HG03108 (cell line): ENCODE measurements around the gene PDE7B.
"Not testable (repeated sequence)": the region's sequence is repeated elsewhere in the genome, so short reads cannot be mapped to it uniquely, and the experiment has no call there.

Experiments
- ATAC-seq: cut with Tn5 transposase; IDR thresholded peaks from one replicate; pipeline ENCODE4 v1.9.1; 2021; ENCODE audit warnings: moderate library complexity; ENCODE audit not compliant: unreplicated experiment

The PDE7B gene

DNA sequence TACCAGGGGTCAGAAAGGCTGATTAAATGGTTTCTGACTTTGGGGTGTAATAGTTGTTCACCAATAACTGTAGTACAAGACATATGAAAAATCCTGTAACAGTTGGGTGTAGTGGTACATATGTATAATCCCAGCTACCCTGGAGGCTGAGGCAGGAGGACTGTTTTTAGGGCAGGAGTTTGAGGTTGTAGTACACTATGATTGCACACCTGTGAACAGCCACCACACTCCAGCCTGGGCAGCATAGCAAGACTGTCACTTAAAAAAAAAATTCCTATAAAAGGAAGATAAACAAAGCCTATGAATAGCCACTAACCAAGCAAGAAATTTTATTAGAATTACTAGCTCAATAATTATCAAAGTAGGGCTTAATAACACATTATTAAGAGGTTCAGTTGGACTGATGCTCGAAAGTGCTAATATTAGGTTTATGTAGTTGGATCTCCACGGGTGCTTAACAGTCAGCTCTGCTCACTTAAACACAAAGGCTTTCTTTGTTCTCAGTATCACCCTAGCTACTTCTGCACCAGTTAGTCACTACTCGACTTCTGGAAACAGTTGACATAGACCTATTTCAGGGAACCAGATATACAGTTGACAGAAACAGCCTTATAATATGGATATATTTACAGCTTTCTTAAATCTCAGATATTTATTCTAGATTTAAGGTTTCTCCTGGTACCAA, 285.6 kb downstream of the PDE7B start:
- ATAC-seq = no peak

GRCh38 chr6:136137739-136138402, 286.4 kb downstream of the PDE7B start:
- ATAC-seq = no peak

- ATAC-seq = not testable (repeated sequence)
Observed at GRCh38 chr6:136139111-136139510, 287.6 kb downstream of the PDE7B start.

DNA sequence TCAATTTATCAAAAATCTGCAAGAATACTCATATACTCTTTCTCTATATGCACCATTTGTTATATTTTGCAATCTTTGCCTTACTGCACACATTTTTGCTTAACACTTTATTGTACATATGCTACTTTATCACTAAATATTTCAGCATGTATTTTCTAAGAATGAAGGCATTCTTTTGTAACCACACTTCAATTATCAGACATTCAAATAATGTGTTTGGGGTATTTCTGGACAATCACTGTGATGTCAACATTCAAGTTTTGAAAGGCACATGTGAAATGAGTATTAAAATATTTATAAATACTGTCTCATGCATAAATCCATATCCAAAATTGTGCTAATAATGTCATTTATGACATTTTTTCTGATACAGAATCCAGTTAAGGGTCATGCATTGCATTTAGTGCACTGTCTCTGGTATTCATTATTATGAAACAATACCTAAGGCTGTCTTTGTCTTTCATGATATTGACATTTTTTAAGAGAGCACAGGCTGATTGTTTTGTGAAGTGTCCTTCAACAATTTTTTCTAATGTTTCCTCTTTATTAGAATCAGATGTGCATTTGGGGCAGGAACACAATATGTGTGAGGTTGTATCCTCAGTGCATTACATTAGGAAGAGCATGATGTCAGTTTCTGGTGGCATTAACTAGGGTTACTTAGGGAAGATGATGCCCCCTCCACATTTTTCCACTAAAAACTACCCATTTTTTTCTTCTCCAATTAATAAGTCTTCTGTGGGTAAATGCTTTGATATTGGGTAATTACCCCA, 292.9 kb downstream of the PDE7B start:
- no peak for ATAC-seq

- no peak for ATAC-seq
Observed at GRCh38 chr6:136146130-136146529, 294.6 kb downstream of the PDE7B start.

GRCh38 chr6:136147342-136147741, 295.8 kb downstream of the PDE7B start:
- no peak for ATAC-seq

DNA sequence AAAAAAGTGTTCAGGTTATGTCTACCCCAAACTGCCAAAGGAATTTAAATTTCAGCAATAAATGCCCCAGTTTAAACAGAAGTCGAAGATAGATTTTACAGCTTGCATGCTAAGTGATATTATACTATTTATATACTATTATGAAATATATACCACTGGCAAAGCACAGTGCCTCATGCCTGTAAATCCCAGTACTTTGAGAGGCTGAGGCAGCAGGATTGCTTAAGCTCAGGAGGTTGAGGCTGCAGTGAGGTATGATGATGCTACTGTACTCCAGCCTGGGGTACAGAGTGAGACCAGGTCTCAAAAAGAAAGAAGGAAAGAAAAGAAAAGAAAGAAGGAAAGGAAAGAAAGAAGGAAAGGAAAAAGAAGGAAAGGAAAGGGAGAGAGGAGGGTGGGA, 296.6 kb downstream of the PDE7B start:
- no peak for ATAC-seq

- no peak for ATAC-seq
Observed at GRCh38 chr6:136148523-136148922, 297.0 kb downstream of the PDE7B start.

DNA sequence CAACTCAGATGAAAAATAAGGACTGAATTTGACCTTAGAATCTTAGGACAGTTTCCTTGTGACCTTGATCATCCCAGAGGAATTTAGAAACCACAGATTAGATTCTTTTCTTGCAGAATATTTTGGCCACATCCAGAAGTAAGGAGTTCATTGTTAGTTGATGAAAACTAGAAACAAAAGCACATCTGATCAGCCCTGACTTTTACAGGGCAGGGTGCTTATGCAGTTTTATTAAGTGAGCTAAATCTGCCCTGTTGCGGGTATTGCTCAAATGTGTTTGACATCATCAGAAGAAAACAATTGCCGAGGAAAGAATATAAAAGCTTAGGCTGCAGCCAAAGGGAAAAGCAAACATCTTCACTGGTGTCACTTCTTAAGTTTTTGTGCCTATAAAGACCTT, 297.8 kb downstream of the PDE7B start:
- no peak for ATAC-seq

GRCh38 chr6:136150961-136151360, 299.5 kb downstream of the PDE7B start:
- no peak for ATAC-seq

DNA sequence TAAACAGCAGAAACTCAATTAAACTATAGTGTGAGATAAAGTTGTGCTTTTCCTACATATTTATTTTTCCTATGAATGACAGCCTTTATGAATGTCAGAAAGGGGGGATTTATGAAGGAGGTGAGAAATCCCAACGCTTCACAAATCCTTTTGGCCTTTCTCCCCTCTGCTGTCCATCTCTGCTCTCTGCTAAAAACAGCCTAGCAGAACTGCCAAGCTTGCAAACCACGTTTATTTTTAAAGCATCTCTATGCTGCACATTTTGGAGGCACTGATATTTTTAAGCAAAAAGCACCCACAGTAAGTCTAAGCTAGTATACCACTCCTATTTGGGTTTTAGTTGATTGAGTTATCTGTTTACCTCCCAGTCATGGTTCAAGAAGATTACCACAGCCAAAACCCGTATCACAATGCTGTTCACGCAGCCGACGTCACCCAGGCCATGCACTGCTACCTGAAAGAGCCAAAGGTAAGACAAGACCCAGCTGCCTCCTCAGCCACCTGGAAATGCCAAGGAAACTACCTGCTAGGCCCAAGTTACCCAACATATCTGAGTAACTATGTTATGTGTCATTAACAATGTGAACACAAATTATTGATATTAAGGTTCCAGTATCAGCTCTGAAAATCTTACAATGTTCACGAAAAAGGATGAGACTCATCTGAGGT, 302.3 kb downstream of the PDE7B start:
- no peak for ATAC-seq

DNA sequence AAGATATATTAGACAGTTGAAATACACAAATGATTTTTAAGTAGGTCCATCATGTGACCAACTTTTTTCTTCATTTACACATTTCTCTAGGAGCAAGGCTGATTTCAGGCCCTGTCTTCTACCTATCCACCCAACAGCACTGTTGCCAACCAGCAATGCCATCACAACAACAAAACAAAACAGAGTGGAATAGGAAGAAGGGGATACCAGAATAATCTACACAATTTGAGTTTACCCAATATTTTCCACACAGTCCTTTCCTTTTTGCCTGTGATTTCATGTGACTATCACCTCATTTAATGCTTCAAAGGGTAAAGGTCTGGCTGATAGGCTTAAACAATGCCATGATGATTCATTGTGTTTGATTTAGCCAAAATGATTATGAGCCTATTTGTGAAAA, 303.7 kb downstream of the PDE7B start:
- no peak for ATAC-seq

- ATAC-seq = no peak
Observed at GRCh38 chr6:136157743-136158142, 306.2 kb downstream of the PDE7B start.

DNA sequence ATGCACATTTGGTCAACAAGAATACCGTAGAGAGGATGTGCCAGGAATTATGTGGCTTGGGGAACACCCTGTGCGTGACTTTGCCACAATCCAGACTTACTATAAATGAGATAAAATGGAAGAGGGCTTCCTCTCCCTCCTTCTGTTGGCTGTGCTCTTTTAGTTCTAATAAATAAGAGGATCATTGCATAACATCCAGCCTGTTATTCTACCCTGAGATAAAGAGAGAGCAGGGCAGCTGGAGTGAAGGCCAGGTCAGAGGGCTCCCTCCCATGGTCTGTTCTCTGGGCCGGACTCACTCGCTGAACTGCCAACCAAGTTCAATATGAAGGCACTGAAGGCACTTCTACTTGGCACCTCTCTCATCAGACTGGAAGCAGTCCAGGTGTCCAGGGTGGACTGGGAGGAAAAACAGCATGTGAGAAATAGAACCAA, 306.9 kb downstream of the PDE7B start:
- no peak for ATAC-seq

- ATAC-seq = no peak
Observed at GRCh38 chr6:136158971-136159370, 307.5 kb downstream of the PDE7B start.

DNA sequence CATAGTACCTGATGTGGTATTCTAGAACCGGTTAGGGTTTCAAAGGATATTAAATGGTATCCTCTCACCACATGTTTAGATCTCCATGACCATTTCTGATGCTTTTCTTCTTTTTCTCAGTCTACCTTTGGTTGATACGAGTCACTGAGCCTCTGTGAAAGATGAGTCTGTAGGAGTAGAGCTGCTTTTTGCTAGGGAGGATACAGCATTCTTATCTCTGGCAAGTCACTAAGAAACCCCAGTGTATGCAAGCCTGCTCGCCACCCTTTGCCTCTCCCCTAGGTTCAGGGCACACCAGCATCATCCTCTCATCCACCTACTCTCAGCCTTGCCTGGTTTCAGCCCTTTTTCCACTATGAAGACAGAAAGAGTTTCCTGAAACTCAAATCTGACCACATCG, 308.7 kb downstream of the PDE7B start:
- no peak for ATAC-seq

DNA sequence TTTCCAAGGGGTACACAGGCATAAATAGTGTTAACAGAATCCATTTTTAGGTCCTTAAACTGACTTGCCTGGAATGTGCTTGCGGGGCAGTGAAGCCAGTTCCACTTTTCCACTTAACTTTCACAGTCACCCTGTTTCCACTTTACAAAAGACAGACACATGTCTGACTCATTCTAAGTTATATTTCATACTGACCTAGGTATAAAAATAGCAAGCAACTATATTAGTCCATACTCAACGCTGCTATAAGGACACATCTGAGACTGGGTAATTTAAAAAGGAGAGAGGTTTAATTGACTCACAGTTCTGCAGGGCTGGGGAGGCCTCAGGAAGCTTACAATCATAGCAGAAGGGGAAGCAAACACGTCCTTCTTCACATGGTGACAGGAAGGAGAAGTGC, 310.4 kb downstream of the PDE7B start:
- ATAC-seq = no peak

DNA sequence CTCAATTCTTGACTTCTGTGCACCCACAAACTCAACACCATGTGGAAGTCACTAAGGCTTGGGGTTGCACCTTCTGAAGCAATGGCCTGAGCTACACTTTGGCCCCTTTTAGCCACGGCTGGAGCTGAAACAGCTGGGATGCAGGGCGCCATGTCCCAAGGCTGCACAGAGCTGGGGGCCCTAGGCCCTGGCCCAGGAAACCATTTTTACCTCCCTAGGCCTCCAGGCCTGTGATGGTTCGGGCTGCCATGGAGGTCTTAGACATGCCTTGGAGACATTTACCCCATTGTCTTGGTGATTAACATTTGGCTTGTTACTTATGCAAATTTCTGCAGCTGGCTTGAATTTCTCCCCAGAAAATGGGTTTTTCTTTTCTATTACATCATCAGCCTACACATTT, 311.8 kb downstream of the PDE7B start:
- ATAC-seq = no peak

DNA sequence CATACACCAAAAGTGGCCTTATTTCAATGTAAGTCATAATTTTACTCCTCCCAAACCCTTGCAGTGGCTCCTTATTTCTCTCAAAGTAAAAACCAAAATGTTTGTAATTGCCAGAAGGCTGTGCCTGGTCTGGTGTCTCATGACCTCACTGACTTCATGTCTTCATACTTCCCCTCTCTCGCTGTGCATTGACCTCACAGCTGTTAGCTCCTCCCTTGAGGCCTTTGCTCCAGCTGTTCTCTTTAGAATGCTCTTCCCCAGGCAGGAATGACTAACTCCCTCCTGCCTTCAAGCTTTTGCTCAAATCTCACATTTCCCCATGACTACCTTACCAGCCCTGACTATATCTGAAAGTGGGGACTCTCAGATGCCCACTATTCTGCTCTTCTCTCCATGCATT, 315.3 kb downstream of the PDE7B start:
- ATAC-seq = no peak

DNA sequence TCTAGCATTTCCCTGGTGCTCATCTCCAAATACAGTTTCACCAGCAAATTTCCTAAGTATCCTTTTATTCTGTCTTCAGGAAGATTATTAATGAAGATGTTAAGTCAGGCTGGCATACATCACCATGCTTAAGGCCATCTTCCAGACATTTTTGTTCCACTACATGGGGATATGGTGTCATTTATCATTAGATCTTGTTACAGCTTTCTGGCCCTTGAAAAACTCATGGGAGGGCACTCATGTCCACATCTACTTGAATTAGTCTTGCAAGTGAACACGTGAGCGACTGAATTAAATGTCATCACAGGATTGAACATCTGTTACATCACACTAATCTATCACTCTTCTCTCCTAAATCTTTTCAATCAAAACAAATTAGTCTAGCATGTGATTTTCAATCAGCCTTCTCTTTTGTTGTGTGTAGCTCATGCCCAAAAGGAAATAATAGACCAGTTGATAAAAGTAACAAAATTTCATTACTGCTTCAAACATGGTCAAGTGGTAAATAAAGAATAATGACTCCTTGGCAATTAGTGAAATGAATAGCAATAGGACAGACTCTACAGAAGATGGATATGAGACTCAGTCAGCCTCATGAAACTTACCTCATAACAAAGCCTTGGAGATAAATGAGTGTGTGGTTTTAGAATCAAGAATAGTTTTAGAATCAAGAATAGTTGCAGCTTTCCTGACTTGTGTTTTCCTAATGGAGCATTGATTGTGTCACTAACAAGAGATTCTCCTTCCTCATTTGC, 318.1 kb downstream of the PDE7B start:
- no peak for ATAC-seq

DNA sequence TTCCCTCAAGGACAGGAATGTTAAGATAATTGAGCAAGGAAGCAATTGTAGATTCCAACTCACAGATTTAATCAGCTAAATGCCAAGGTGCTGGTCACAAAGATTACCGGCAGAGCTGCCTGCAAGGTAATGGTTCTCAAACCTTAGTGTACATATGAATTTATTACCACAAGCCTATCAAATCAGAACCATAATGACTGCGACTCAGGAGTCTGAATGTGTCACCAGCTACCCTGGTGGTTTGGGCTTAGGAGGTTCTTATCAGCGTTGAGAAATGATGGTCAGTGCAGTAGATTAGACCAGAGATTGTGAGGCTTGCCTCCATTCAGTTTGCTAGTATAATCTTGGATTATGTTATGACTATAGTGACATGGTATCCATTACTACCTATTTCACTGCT, 319.7 kb downstream of the PDE7B start:
- no peak for ATAC-seq
